GM19372 (cell line): Measurements from ENCODE around the gene SDC1.

Experiments used
- ATAC-seq: cut with Tn5 transposase; IDR thresholded peaks from one replicate; pipeline ENCODE4 v1.9.1; 2021; ENCODE audit warnings: mild to moderate bottlenecking, low read depth, moderate library complexity; ENCODE audit not compliant: unreplicated experiment

Gene SDC1

DNA sequence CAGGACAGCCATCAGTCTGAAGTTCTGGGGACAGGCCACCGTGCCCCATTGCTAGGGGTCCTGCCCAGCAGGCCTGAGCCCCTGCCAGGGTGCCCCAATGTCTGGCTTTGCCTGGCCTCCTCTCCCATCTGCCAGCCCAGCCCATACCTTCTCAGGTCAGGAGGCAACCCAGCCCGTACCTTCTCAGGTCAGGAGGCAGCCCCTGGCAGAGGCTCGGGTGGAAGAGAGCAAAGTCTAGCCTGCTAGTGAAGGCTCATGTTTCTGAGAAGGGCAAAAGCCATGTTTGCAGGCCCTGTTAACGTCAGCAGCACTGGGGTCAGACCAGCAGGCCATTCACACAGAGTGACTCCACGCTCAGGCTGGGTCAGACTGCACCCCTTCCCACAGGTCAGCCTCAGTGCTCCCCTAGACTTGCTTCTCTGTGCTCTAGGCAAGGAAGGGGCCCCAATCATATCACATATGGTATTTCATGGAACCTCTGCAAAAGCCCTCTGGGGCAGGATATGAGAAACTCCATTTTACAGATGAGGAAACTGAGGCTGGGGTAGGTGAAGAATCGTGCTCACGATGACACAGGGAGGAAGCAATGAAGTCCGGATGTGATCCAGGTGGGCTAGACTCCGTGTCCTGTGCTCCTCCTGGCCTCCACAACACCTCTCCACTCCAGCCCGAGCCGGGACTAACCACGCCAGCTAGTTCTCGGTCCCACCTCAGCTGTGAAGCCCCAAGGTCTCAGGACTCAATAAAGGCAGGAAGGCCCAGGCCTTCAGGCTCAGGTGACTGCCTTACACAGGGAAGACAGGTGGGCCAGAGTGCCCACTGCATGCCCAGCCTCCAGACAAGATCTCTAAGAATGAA is 9.5 kb downstream of the SDC1 start:
- no peak for ATAC-seq

DNA sequence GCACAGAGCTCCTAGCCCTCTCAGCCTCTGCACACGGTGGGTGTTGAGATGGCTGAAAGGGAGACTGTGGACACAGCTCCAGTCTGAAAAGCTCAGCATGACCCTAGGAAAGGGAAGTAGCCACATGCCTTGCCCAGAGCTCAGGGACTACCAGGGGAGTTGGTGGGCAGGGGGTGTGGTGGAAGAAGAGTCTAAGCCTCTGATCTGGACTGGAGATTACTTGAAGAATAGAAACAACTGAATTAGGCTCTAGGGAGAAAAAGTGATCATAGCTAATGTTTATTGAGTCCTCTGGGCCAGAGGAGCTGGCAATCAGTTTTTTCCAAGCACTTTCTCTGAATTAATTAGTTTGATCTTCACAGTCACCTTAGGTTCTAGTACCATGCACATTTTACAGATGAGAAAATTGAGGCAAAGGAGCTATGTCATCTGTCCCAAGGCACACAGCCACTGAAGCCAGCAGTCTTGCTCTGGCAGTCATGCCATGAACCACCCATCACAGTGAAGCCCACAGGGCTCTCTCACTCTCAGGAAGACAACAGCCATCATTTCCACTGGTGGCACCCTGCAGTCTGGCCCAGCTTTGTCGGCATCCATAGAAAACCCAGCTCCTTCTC is 10.3 kb downstream of the SDC1 start:
- no peak for ATAC-seq

DNA sequence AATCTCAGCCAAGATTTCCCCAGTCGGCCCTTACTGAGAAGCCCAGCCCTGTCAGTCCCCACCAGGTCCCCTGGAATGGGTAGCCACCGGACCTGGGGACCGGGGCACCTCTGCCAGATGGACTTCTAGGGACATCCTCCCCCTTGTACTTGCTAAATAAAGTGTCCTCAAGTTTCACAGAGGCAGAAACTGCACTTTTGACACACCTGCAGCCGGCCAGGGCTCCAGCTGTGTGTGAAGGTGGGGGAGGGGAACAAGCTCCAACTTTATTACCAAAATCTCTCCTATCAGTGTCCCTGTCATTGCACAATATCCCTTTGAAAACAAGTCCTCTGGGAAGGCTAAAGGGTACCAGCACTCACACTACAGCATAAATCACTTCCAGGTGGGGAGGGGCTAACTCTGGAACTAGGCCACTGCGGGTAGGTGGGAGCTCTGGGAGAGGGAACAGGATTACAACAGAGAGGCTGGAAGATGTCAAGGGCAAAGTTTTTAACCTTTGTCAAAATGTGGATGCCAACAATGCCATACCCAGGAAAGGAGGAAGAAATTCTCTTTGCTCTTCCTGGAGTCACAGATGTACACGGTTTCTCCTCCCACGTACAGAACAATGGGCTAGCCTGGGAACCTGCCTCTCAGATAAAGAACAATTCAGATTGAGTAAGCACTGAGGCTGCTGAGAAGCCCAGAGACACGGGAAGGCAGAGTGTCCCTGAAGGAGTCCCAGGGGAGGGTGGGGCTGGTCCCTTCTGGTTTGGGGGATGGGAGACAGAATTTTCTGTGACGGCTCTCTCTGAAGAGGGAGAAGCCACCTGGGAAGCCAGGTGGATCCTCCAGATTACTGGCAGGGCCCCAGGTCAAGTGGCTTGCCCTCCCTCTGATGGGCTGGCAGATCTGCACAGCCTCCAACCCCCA is 11.0 kb downstream of the SDC1 start:
- no peak for ATAC-seq

DNA sequence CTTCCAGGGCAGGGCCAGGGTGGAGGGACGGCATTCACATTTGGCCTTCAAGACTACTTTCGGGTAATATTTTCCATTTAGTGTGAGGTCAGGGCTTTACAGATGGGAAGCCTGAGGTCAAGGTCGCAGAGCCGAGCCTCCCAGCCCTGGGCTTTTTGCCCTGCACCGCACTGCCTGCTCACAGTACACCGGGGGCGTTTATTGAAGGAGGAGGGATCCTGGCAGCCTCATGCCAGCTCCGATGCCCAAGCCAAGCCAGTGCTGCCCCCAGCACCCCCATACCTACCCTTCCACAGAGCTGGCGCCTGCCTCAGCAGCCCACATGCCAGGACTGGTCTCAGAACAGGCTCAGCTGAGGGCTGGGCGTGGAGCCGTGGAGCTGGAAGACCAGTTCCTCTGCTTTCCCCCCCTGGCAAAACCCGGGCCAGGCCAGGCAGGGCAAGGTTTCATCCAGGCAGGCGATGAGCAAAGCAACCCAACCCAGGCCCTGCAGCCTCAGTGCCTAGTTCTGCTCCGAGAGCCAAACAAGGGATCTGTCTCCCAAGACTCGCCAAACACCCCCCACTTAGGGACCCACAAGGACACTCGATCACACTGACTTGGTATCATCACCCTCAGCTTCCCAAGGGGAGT is 11.9 kb downstream of the SDC1 start:
- ATAC-seq: no peak

DNA sequence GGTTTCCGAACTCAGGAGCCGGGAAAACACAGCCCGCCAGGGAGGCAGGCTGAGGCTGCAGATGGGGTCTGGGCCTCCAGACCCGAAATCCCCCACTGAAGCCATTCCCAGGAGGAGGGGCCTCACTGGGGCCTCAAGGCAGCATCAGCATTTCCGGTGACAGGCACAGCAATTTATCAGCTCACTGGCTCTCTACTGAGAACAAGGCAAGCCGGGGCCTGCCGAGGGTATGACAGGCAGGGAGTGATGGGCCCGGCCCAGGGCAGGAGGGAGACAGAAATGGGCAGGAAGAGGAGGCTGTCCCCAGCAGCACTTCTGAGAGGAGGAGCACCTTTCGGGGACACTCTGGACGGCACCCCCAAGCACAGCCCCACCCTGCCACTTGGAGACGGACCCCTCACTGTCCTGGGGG is 12.5 kb downstream of the SDC1 start:
- ATAC-seq: no peak

DNA sequence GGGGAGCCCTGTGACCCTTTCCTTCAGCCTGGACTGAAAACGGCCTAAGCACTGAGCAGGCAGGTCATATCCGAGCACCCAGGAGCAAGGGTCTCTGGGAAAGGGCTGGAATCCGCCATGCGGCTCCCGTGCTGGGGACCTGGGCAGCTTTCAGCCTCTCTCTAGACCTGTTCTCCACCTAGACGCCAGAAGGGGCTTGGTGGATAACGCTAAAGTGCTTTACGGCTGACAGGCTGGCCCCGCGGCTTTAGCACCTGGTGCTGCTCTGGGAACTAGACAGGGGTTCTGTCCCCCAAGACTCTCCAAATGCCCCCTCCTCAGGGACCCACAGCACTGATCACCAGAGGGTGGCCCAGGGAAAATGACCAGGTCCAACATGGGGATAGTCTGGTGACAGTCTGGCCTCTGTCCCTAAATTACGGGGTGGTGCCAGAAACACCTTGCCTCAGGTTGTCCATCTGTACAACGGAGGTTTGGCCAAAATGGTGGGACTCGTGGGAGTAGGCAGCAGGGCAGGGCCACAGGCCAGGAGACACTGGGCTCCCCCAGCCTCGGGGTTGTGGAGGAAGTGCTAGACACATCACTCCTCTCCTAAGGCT is 13.0 kb downstream of the SDC1 start:
- ATAC-seq: no peak

DNA sequence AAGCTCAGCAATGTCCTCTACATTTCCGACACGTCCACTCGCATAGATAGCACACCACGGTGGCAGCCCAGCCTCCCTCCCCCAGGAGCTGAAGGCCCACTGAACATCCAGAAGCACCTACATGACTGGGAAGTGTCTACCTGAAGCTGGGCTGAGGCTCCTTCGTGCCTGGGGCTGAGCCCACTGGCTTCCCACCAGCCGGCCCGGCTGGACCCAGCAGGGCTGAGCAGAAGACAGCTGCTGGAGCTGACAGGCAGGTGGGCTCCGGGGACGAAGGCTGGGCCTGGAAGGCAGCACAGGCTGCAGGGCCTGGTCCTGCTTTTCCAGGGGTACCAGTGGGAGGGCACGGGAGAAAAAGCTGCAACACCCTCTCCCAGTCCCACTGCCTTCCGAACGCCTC is 13.5 kb downstream of the SDC1 start:
- ATAC-seq: no peak

DNA sequence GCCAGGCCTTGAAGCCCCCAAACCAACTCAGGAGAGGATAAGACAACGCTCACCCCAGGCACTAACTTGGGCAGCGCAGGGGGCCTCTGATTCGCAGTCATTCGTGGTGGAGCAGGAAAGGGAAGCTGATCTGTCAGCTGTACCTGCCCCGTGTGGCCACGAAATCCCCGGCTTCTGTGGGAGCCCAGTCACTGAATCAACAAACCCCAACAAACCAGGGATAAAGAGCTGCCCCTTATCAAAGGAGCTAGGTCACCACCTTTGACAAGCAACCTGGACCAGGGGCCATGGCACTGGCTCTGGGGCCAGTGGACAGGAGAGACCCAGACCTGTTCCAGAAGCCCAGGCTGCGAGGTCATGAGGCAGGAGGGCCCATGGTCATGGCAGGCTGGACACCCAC is 14.5 kb downstream of the SDC1 start:
- no peak for ATAC-seq

DNA sequence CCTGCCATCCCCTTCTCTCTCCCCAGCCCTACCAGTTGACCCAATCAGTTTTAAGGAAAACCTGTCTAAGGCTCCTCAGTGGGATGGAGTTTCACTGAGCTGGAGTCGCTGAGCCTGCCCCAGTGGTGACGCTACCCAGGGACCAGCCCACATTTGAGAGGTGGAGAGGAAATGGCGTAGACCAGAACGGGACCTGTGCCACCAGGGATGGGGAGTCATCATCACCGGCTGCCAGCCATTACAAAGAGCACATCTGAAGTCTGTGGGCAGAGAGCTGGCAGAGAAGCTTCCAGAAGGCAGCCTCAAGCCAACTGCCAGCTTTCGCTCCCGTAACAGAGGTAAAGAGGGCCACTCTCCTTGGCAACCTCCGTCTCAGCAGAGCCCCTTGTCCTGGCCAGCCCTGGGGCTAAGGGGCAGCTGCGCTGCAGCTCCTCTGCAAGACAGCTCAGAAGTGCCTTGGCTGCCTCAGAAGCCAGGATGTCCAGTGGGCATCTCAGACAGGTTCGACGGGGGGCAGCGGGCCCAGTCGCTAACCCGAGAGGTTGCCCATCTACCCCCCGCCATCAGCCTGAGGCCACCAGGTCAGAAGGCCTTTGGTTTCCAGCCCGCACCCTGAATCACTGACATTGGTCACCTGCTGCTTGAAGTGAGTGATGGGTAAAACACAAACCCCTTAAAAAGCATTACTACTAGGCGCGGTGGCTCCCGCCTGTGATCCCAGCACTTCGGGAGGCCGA is 15.4 kb downstream of the SDC1 start:
- no peak for ATAC-seq

DNA sequence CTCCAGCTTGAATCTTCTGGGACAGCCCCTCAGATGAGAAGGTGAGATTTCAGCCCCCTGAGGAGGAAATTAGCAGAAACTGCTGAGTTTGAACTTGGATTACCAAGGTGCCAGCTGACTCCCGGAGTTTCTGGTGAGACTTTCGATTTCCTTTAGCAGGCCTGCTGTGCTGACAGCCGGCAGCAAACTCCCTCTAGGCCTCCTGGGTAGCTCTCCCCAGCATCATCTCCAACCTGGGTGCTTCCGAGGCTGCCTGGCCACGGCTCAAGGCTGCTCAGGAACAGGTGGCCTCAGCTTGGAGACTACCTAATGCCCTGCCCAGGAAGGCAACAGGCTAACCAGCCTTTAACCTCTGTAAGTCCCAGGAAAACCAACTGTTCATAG is 16.5 kb downstream of the SDC1 start:
- no peak for ATAC-seq

DNA sequence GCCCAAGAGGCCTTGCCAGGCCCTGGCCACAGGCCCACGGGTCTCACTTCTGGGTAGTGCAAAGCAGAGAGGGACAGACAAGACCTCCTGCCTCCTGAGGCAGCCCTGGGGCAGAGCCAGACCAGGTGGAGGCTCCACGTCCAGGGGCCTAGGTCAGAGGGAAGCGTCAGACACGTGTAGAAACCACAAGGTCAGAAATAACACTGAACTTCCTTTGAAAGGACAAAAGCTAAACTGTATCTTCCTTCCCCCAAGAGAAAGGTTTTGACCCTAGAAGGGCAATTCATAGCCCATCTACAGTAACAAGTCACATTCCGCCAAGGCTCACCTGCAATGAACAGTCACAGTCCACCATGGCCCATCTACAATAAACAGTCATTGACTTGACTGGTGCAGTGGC is 17.9 kb downstream of the SDC1 start:
- no peak for ATAC-seq

DNA sequence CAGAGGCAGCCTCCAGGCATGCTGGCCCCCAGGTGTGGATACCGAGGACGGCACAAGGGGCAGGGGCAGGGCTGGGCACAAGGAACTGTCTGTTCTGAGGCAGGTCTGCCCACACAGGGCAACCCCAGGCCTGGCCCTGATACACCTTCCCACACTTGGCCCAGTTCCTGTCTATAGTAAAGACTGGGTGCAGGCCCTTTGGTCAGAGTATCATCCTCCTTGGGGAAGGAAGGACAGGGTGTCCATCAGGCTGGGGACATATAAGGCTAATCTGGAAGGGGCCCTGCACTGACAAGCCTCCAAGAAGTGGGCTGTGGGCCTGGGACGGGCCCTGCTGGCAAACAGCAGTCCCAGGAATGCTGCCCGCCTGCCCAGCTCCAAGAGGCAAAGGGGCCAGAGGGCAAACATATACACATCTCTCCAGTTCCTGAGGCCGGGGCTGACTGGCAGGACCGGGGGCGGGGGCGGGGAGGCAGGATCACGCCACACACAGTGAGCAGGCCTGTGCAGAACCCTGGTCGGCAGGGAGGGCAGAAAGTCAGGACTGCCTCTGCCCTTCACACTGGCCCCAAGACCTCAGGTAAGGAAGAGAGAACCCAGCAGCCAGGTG is 18.9 kb downstream of the SDC1 start:
- ATAC-seq: no peak

DNA sequence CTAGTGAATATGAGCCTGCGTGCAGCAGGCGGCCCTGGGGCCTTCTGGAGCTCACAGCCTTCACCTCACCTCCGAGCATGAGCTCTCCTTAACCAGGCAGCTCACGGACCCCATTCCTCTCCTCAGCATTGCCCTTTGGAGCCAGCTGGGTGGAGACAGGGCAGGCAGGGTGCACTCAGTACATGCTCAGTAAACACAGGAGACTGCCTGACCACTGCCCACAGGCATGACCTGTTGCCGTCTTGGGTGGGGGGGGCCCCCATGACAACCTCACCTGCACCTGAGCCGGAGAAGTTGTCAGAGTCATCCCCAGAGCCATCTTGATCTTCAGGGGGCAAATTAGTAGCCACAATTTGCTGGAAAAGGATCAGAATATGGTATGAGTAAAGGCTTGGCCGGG is 19.9 kb downstream of the SDC1 start:
- no peak for ATAC-seq

DNA sequence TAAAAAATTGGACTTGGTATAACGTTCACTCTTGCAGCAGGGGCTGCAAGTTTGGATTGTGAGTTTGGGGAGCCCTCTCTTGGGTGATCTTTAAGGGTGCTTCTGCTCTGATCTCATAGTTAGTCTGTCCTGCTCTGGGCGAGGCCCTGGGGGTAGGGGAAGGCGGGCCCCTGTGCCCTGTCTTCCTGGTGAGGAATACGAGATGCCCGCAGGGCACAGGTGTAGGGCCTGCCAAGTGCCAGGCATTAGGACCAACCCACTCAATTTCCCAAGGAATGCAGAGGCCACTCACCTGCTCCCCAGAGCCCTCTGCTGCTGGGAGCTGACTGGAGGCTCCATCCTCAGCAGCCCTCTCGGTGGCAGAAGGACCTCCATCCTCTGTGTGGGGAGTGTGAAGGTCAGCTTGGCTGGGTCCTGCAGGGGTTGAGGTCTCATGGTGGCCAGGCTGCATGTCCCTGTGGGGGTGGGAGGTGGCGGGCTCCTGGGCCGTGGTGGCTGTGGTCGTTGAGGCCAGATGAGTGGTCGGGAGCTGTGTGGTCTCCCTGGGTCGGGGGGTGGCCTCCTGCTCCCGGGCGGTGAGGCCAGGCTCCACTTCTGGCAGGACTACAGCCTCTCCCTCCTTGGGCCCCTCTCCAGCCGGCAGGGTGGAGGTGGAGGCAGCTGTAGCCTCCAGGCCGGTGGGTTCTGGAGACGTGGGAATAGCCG is 21.3 kb downstream of the SDC1 start:
- no peak for ATAC-seq

DNA sequence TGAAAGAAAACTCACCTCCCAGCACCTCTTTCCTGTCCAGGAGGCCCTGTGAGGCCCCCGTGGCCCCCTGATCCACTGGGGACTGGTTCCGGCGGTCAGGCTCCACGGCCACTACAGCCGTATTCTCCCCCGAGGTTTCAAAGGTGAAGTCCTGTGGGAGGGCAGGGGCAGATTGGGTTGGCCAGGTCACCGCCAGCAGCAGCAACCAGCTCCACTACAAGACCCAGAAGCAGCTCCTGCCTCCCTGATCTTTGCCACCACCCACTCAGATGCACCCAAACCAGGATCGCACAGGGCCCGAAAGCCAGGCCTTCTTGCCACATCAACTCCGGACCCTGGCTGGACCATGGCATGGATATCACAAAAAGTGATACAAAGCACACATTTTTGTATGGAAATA is 21.9 kb downstream of the SDC1 start:
- ATAC-seq: no peak

DNA sequence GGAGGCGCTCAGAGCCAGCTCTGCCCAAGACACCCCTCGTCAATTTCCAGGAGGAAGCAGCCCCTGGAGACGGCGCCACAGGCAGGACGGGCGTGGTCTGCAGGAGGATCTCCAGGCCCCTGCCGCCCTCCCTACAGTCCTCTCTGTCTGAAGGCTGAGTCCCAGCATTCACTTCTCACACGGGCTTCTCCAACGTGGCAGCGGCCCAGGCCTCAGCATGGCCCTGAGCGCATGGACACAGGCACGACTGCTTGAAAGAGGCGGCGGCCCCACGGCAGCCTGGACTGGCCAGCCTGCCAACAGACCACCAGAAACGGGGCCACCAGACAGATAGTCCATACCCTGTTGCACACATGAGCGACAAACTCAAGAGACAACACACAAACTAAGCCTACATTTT is 23.3 kb downstream of the SDC1 start:
- ATAC-seq: no peak

DNA sequence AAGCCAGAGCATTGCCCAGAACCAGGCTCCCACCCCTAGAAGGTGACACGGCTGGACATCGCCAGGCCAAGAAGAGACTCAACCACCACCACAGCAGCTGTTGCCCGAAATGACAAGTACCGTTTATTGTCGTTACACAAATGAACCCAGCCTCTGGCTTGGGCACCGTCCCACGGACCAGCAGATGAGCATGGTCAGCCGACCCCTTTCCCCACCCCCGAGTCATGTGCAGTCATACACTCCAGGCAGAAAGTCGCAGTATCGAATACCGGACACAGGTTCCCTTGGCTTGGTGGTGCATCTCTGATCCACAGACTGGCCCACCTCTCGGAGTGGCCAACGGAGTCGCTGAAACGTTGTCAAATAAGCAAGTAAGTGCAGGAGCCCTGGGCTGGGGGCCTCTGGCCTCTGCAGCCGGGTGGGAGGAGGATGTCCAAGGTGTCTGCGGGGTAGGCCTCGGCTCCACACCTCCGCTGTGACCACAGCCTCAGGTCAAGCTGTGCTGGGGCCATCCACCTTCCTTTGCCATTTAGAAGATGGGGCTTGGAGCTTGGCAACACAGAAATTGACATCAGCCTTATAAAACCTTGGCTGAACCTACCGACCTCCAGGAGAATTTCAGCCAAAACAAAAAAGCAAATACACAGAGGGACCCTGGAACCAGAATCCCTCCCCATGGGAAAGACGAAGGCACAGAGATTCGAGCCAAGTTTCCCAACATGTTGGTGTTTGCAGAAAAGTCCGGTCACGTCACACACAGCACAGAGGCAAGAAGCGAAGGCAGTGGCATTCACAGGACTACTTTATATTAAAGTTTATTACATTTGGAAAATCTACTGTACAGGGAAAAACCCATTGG is 24.0 kb downstream of the SDC1 start:
- no peak for ATAC-seq
